Mesendoderm (in vitro differentiated cells): Measurements from ENCODE around the gene TJP2.

Experiments
- DNase-seq: peaks from one replicate; pipeline ENCODE4 v3.0.0; 2013
- H2AK5ac ChIP-seq: 2 replicates; pipeline ENCODE4 v1.6.1; 2013; ENCODE audit warnings: low read length, inconsistent platforms
- H2BK120ac ChIP-seq: 2 replicates; pipeline ENCODE4 v1.6.1; 2013; ENCODE audit warnings: low read depth, mild to moderate bottlenecking, low read length, moderate library complexity, mixed read lengths
- H2BK15ac ChIP-seq: replicated peaks from 2 replicates; pipeline ENCODE4 v1.6.1; 2013; ENCODE audit warnings: low read depth, mild to moderate bottlenecking, moderate library complexity
- H2BK5ac ChIP-seq: 2 replicates; pipeline ENCODE4 v1.6.1; 2013; ENCODE audit warnings: low read length, inconsistent platforms
- H3K18ac ChIP-seq: 2 replicates; pipeline ENCODE4 v1.6.1; 2013; ENCODE audit warnings: mild to moderate bottlenecking, low read length, mixed read lengths
- H3K23ac ChIP-seq: one replicate; pipeline ENCODE4 v1.6.1; 2013; ENCODE audit warnings: low read length
- H3K27ac ChIP-seq: 2 replicates; pipeline ENCODE4 v1.5.1; 2013; ENCODE audit warnings: low read depth, mild to moderate bottlenecking, inconsistent platforms, low read length, moderate library complexity
- H3K27me3 ChIP-seq: 2 replicates; pipeline ENCODE4 v1.6.1; 2013; ENCODE audit warnings: low read length, control low read depth, mild to moderate bottlenecking, inconsistent platforms; ENCODE audit not compliant: insufficient read depth, poor library complexity
- H3K36me3 ChIP-seq: 2 replicates; pipeline ENCODE4 v1.6.1; 2013; ENCODE audit warnings: low read length, inconsistent platforms; ENCODE audit not compliant: control insufficient read depth, insufficient read depth
- H3K4ac ChIP-seq: one replicate; pipeline ENCODE4 v1.6.1; 2013; ENCODE audit warnings: low read depth, mild to moderate bottlenecking, low read length, moderate library complexity
- H3K4me1 ChIP-seq: 2 replicates; pipeline ENCODE4 v1.6.1; 2013; ENCODE audit warnings: low read depth, low read length, inconsistent platforms; ENCODE audit not compliant: control insufficient read depth
- H3K4me2 ChIP-seq: 2 replicates; pipeline ENCODE4 v1.6.1; 2013; ENCODE audit warnings: low read length
- H3K4me3 ChIP-seq: 2 replicates; pipeline ENCODE4 v1.5.1; 2013; ENCODE audit warnings: mild to moderate bottlenecking, low read length
- H3K56ac ChIP-seq: one replicate; pipeline ENCODE4 v1.6.1; 2013; ENCODE audit warnings: low read length
- H3K79me1 ChIP-seq: 2 replicates; pipeline ENCODE4 v1.6.1; 2013; ENCODE audit warnings: low read length, inconsistent platforms
- H3K79me2 ChIP-seq: 2 replicates; pipeline ENCODE4 v1.6.1; 2013; ENCODE audit warnings: mild to moderate bottlenecking, low read length; ENCODE audit not compliant: control insufficient read depth, insufficient read depth
- H3K9ac ChIP-seq: 2 replicates; pipeline ENCODE4 v1.6.1; 2013; ENCODE audit warnings: low read length, inconsistent platforms
- H4K5ac ChIP-seq: one replicate; pipeline ENCODE4 v1.6.1; 2013; ENCODE audit warnings: low read length
- H4K8ac ChIP-seq: one replicate; pipeline ENCODE4 v1.6.1; 2013; ENCODE audit warnings: low read depth, mild to moderate bottlenecking, control low read depth, low read length, moderate library complexity
- WGBS: extraction: QIAGEN DNeasy Blood & Tissue Kit; methylation state at CpG from one replicate; pipeline ENCODE4 v1.1.7; 2013; ENCODE audit warnings: low lambda C conversion rate, missing lambda C conversion rate; ENCODE audit not compliant: insufficient coverage; ENCODE audit errors: extremely low coverage; 5-methylcytosine and 5-hydroxymethylcytosine counted together

Gene TJP2

DNA sequence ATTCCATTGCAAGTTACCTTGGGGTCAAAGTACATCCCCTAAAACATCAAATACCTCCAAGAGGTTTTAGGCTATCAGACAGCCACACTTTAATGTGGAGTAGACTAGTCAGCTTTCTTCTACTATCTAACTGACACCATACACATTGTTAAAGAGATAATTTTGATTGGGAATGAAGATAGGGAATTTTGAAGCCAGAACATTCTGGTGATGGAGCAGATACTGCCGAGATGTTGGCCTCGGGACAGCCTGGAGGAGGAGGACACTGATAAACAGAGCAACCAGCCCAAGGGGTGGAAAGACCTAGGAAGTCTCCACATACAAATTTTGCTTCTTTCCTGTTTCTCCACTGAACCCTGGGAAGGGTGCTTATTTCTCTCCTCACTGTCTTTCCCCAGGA, 14.9 kb downstream of the TJP2 start:
- no peak overlapping the region for H3K9ac ChIP-seq
- no peak overlapping the region for H2BK120ac ChIP-seq
- no peak overlapping the region for H3K27ac ChIP-seq
- DNase-seq = peak; percentile 42
- H3K56ac ChIP-seq = no peak overlapping the region
- no peaks in the 10 kb centered on the region for H3K27me3 ChIP-seq
- H2BK15ac ChIP-seq = no peak overlapping the region
- no peak overlapping the region for H3K4me3 ChIP-seq
- no peak overlapping the region for H3K23ac ChIP-seq
- peaks cover 8% of the 10 kb centered on the region for H3K79me1 ChIP-seq
- H3K4ac ChIP-seq = no peak overlapping the region
- no peak overlapping the region for H2BK5ac ChIP-seq
- H3K36me3 ChIP-seq = no peaks in the 10 kb centered on the region
- H3K18ac ChIP-seq = no peak overlapping the region
- WGBS = no CpG with 5 or more reads among the region's 2 CpGs
- peaks cover 8% of the 10 kb centered on the region for H3K4me1 ChIP-seq
- no peak overlapping the region for H3K4me2 ChIP-seq
- no peak overlapping the region for H2AK5ac ChIP-seq
- H4K8ac ChIP-seq = no peak overlapping the region
- H3K79me2 ChIP-seq = peaks cover 11% of the 10 kb centered on the region
- no peak overlapping the region for H4K5ac ChIP-seq

DNA sequence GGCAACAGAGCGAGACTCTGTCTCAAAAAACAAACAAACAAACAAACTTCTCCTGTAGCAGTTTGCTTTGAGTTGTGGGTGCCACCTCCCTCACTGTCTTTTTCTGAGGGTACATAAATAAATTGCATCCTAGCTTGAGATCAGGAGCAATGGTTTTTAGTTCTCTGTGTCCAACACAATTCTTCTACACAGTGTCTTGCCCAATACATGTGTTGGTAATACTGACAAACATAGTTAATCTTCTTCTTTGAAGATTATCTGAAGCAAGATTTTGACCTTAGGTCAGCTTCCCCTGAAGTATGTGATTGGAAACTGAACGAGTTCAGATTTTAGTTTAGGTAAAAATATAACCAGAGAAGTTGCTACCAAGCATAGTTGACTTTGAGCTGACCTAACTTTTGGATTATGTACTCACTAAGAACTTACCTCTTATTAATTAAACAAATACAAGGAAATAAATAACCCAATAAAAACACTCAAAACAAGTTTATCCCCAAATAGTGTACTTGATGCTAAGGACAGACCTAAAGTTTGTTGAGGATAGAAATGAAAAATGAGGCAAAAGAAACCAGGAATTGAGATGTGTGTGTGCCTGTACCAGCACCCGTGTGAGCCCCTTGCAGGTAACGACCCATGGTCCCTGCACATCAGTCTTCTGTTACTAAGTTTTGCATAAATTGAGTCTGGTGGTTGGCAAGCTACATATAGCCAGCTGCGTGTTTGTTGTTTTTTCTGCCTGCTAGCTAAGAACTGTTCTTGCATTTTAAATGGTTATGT, 16.2 kb downstream of the TJP2 start:
- Histone ChIP-seq H3K56ac (no peak overlapping the region), H3K9ac (no peak overlapping the region), H3K4me1 (peaks cover 8% of the 10 kb centered on the region), H3K4me3 (no peak overlapping the region), H3K4ac (no peak overlapping the region), H3K27me3 (no peaks in the 10 kb centered on the region), H2BK15ac (no peak overlapping the region), H3K27ac (no peak overlapping the region), H3K79me1 (peaks cover 8% of the 10 kb centered on the region), H4K8ac (no peak overlapping the region), H2AK5ac (no peak overlapping the region), H3K4me2 (no peak overlapping the region), H3K79me2 (peaks cover 16% of the 10 kb centered on the region), H4K5ac (no peak overlapping the region), H2BK5ac (no peak overlapping the region), H2BK120ac (no peak overlapping the region), H3K23ac (no peak overlapping the region), H3K18ac (no peak overlapping the region), H3K36me3 (no peaks in the 10 kb centered on the region)
- DNase-seq = no peak
- WGBS = no CpG with 5 or more reads among the region's 5 CpGs

DNA sequence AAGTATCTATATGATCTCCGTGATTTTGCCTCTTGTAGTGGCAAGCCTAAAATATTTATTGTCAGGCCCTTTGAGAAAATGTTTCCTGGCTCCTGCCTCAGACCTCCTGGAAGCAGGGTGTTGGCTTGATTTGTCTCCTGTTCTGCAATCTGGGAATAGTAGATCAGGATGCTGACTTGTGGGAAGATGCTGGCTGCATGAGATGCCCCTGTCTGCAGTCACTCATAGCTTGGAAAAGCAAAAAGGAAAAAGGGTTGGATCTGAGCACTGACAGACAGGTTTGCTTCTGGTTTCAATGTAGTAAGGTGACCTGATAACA, 16.7 kb downstream of the TJP2 start:
- H3K4ac ChIP-seq = peak overlapping the region; percentile 42
- peaks cover 19% of the 10 kb centered on the region for H3K79me2 ChIP-seq
- peaks cover 8% of the 10 kb centered on the region for H3K79me1 ChIP-seq
- H3K4me2 ChIP-seq = no peak overlapping the region
- H2BK120ac ChIP-seq = no peak overlapping the region
- H3K18ac ChIP-seq = no peak overlapping the region
- no peaks in the 10 kb centered on the region for H3K36me3 ChIP-seq
- WGBS = no CpG with 5 or more reads among the region's 1 CpG
- H3K4me3 ChIP-seq = no peak overlapping the region
- H2BK15ac ChIP-seq = no peak overlapping the region
- H3K4me1 ChIP-seq = peaks cover 8% of the 10 kb centered on the region
- H3K27ac ChIP-seq = no peak overlapping the region
- no peaks in the 10 kb centered on the region for H3K27me3 ChIP-seq
- no peak overlapping the region for H3K56ac ChIP-seq
- no peak overlapping the region for H2BK5ac ChIP-seq
- H4K5ac ChIP-seq = no peak overlapping the region
- H3K9ac ChIP-seq = no peak overlapping the region
- no peak overlapping the region for H2AK5ac ChIP-seq
- H3K23ac ChIP-seq = no peak overlapping the region
- H4K8ac ChIP-seq = no peak overlapping the region
- DNase-seq = no peak

DNA sequence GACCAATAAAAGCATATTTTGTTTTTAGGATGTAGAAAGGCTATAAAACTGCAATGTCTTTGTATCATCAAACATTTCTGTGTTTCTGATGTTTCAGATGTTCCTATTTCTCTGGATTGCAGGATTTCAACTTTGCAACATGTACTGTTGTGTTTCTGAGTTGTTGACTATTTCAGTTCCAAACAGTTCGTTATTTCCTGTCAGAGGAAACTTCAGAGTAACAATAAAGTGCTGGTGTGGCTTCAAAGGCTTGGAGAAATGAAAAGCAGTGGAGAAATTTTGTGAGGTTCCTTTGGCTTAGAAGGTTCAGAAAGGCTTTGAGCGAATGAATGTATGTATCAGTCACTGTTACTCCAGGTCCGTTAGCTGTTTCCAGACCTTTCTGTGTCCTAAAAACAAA, 17.2 kb downstream of the TJP2 start:
- Histone ChIP-seq H2BK120ac (no peak overlapping the region), H3K4me3 (no peak overlapping the region), H2AK5ac (no peak overlapping the region), H4K8ac (no peak overlapping the region), H4K5ac (no peak overlapping the region), H3K79me1 (peaks cover 8% of the 10 kb centered on the region), H3K36me3 (no peaks in the 10 kb centered on the region), H3K27ac (no peak overlapping the region), H2BK5ac (no peak overlapping the region), H2BK15ac (peak overlapping the region; percentile 64), H3K27me3 (no peaks in the 10 kb centered on the region), H3K18ac (no peak overlapping the region), H3K4me1 (peaks cover 8% of the 10 kb centered on the region), H3K9ac (no peak overlapping the region), H3K79me2 (peaks cover 22% of the 10 kb centered on the region), H3K23ac (no peak overlapping the region), H3K56ac (no peak overlapping the region), H3K4me2 (no peak overlapping the region), H3K4ac (no peak overlapping the region)
- DNase-seq = no peak
- no CpG with 5 or more reads among the region's 3 CpGs for WGBS

DNA sequence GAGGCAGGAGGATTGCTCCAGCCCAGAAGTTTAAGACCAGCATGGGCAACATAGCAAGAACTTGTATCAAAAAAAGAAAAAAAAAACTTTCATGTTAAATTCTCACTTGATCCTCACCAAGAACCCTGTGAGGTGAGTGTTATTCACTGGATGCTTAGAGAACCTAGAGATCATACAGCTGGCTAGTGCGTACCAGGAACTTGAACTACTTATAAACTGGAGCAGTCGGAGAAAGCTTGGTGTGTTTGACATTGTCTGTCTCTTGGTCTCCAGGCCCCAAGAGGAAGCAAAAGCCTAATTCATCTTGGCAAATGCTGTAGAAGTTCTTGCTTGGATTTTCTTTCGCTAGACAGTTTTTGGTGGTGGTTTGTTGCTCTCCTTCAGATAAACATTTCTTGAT, 18.1 kb downstream of the TJP2 start:
- DNase-seq = no peak
- Histone ChIP-seq H2BK5ac (no peak overlapping the region), H2AK5ac (no peak overlapping the region), H4K8ac (no peak overlapping the region), H2BK15ac (no peak overlapping the region), H4K5ac (no peak overlapping the region), H3K18ac (no peak overlapping the region), H3K9ac (no peak overlapping the region), H3K27me3 (no peaks in the 10 kb centered on the region), H3K79me1 (peaks cover 7% of the 10 kb centered on the region), H3K79me2 (peaks cover 22% of the 10 kb centered on the region), H3K27ac (no peak overlapping the region), H3K56ac (no peak overlapping the region), H3K36me3 (no peaks in the 10 kb centered on the region), H3K4me2 (no peak overlapping the region), H3K4me3 (no peak overlapping the region), H3K4me1 (peaks cover 8% of the 10 kb centered on the region), H3K23ac (no peak overlapping the region), H2BK120ac (no peak overlapping the region), H3K4ac (no peak overlapping the region)
- WGBS = no CpG with 5 or more reads among the region's 3 CpGs

DNA sequence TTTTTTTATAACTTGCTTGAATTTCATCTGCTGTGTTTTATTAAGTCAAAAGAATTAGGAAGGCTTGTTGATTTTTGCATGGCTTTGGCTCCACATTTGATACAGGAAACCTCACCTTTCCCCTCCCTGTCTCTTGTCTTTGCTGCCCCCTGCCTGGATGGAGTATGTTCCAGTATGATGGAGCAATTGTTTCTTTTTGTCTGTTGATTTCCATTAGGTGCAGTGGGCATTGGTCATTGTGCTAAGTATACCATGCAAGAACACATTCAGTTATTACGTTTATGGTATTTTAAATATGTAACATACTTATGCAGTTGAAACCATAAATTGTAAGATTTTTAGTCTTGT, 19.6 kb downstream of the TJP2 start:
- H3K4me3 ChIP-seq = no peak overlapping the region
- no peak overlapping the region for H4K5ac ChIP-seq
- H2AK5ac ChIP-seq = no peak overlapping the region
- H2BK120ac ChIP-seq = no peak overlapping the region
- H3K56ac ChIP-seq = no peak overlapping the region
- no CpG with 5 or more reads among the region's 1 CpG for WGBS
- peaks cover 17% of the 10 kb centered on the region for H3K79me2 ChIP-seq
- H3K4me1 ChIP-seq = no peaks in the 10 kb centered on the region
- H3K18ac ChIP-seq = no peak overlapping the region
- H2BK15ac ChIP-seq = no peak overlapping the region
- DNase-seq = peak; percentile 65
- H3K36me3 ChIP-seq = no peaks in the 10 kb centered on the region
- H3K27ac ChIP-seq = no peak overlapping the region
- no peak overlapping the region for H2BK5ac ChIP-seq
- peaks cover 2% of the 10 kb centered on the region for H3K79me1 ChIP-seq
- H3K4me2 ChIP-seq = no peak overlapping the region
- H4K8ac ChIP-seq = no peak overlapping the region
- H3K27me3 ChIP-seq = no peaks in the 10 kb centered on the region
- no peak overlapping the region for H3K4ac ChIP-seq
- no peak overlapping the region for H3K23ac ChIP-seq
- H3K9ac ChIP-seq = no peak overlapping the region
